NCI-H2171 (cell line): Measurements from ENCODE around the gene SLC35F2.
"Not testable (repeated sequence)": the region's sequence is repeated elsewhere in the genome, so short reads cannot be mapped to it uniquely, and the experiment has no call there.

Experiments used
- DNase-seq: peaks from one replicate; lab custom pipeline; 2025; lab: John Stamatoyannopoulos, UW

Gene SLC35F2

GRCh38 chr11:107789767-107790166 is 68.8 kb downstream of the SLC35F2 start:
- no peak for DNase-seq

GRCh38 chr11:107787733-107788132 is 70.9 kb downstream of the SLC35F2 start:
- DNase-seq, result no peak

- no peak for DNase-seq
These were observed 73.2 kb downstream of the SLC35F2 start for GRCh38 chr11:107785401-107785800.

- no peak for DNase-seq
These were observed 75.5 kb downstream of the SLC35F2 start for GRCh38 chr11:107783121-107783520.

- no peak for DNase-seq
These were observed 77.8 kb downstream of the SLC35F2 start for GRCh38 chr11:107780775-107781174.

GRCh38 chr11:107780136-107780535 is 78.5 kb downstream of the SLC35F2 start:
- no peak for DNase-seq

GRCh38 chr11:107778839-107779517 is 79.6 kb downstream of the SLC35F2 start:
- no peak for DNase-seq

- DNase-seq, result no peak
These were observed 81.5 kb downstream of the SLC35F2 start for GRCh38 chr11:107777110-107777509.

- DNase-seq, result no peak
These were observed 82.5 kb downstream of the SLC35F2 start for GRCh38 chr11:107776062-107776461.

GRCh38 chr11:107770551-107770951 is 88.0 kb downstream of the SLC35F2 start:
- no peak for DNase-seq

- DNase-seq, result no peak
These were observed 89.4 kb downstream of the SLC35F2 start for GRCh38 chr11:107769189-107769588.

GRCh38 chr11:107758719-107759355 is 99.8 kb downstream of the SLC35F2 start:
- DNase-seq, result not testable (repeated sequence)

- no peak for DNase-seq
These were observed 100.9 kb downstream of the SLC35F2 start for GRCh38 chr11:107757661-107758060.

GRCh38 chr11:107756553-107756952 is 102.0 kb downstream of the SLC35F2 start:
- DNase-seq, result no peak

- DNase-seq, result no peak
These were observed 105.4 kb downstream of the SLC35F2 start for GRCh38 chr11:107752949-107753822.

- DNase-seq, result no peak
These were observed 106.1 kb downstream of the SLC35F2 start for GRCh38 chr11:107752508-107752907.

GRCh38 chr11:107751082-107751481 is 107.5 kb downstream of the SLC35F2 start:
- DNase-seq, result no peak

- DNase-seq, result no peak
These were observed 108.3 kb downstream of the SLC35F2 start for GRCh38 chr11:107750313-107750712.

- no peak for DNase-seq
These were observed 111.0 kb downstream of the SLC35F2 start for GRCh38 chr11:107747622-107748021.

- DNase-seq, result no peak
These were observed 113.9 kb downstream of the SLC35F2 start for GRCh38 chr11:107744736-107745135.

- peak; percentile 32 for DNase-seq
These were observed 115.4 kb downstream of the SLC35F2 start for GRCh38 chr11:107743191-107743590.

GRCh38 chr11:107741044-107741823 is 117.4 kb downstream of the SLC35F2 start:
- no peak for DNase-seq
